IMR-90 (cell line): ENCODE data around the gene LMLN. TPM values are rescaled to one million over a fixed set of nuclear protein-coding genes. Genes with fewer than 3 reads are reported as not detected.

ENCODE experiments used
- ATAC-seq: fragments of 200-7000 bp; cut with Tn5 transposase; 2 replicates; pipeline ENCODE4 v1.9.1; 2020; ENCODE audit warnings: low read depth, mild to moderate bottlenecking, moderate library complexity
- BruUV-seq: library from RNA; stranded (reverse); fragments of 400-500 nt; replicated peaks from 2 replicates; lab custom pipeline; 2021; lab: Mats Ljungman, UMichigan
- CTCF ChIA-PET: fragments of 300-600 bp; formaldehyde crosslinking; extraction: SDS; loops from one replicate; lab custom pipeline; 2021; ENCODE audit warnings: antibody characterized with exemption; lab: Yijun Ruan, JAX
- POLR2A ChIA-PET: fragments of 300-600 bp; sonication (Branson Sonifier 250); formaldehyde crosslinking; loops from one replicate; lab custom pipeline; 2022; ENCODE audit warnings: antibody characterized with exemption; ENCODE audit not compliant: unreplicated experiment; lab: Charles Lee
- DNase-seq: peaks from one replicate; pipeline ENCODE4 v3.0.0; 2013
- H2AFZ ChIP-seq: replicated peaks from 2 replicates; pipeline ENCODE3; 2013; ENCODE audit warnings: low read length, mild to moderate bottlenecking; ENCODE audit not compliant: poor library complexity
- H2AK5ac ChIP-seq: 2 replicates; pipeline ENCODE4 v1.6.1; 2013; ENCODE audit warnings: low read depth, low read length, inconsistent platforms
- H2AK9ac ChIP-seq: replicated peaks from 2 replicates; pipeline ENCODE3; 2013; ENCODE audit warnings: mild to moderate bottlenecking, low read depth, low read length, moderate library complexity; ENCODE audit not compliant: poor library complexity
- H2BK120ac ChIP-seq: 2 replicates; pipeline ENCODE4 v1.6.1; 2013; ENCODE audit warnings: low read depth, low read length, inconsistent platforms
- H2BK15ac ChIP-seq: 3 replicates; pipeline ENCODE4 v1.6.1; 2013; ENCODE audit warnings: low read depth, low read length, inconsistent platforms
- H2BK20ac ChIP-seq: 2 replicates; pipeline ENCODE4 v1.6.1; 2013; ENCODE audit warnings: low read depth, mild to moderate bottlenecking, inconsistent platforms, low read length, moderate library complexity
- H2BK5ac ChIP-seq: 2 replicates; pipeline ENCODE4 v1.6.1; 2013; ENCODE audit warnings: mild to moderate bottlenecking, low read depth, low read length, inconsistent platforms; ENCODE audit not compliant: poor library complexity, severe bottlenecking
- H3K14ac ChIP-seq: replicated peaks from 2 replicates; pipeline ENCODE4 v1.6.1; 2013; ENCODE audit warnings: low read depth, low read length, inconsistent platforms
- H3K18ac ChIP-seq: 2 replicates; pipeline ENCODE4 v1.6.1; 2013; ENCODE audit warnings: low read depth, low read length, control low read depth
- H3K23ac ChIP-seq: 2 replicates; pipeline ENCODE4 v1.6.1; 2013; ENCODE audit warnings: low read depth, low read length, inconsistent platforms
- H3K27ac ChIP-seq: 2 replicates; pipeline ENCODE4 v1.5.1; 2013; ENCODE audit warnings: mild to moderate bottlenecking, control low read depth, low read length; ENCODE audit not compliant: insufficient read depth
- H3K27me3 ChIP-seq: 2 replicates; pipeline ENCODE4 v1.6.1; 2013; ENCODE audit warnings: low read length; ENCODE audit not compliant: control insufficient read depth, insufficient read depth
- H3K36me3 ChIP-seq: 2 replicates; pipeline ENCODE4 v1.6.1; 2013; ENCODE audit warnings: low read length, mixed read lengths; ENCODE audit not compliant: control insufficient read depth, insufficient read depth
- H3K4ac ChIP-seq: 2 replicates; pipeline ENCODE4 v1.6.1; 2013; ENCODE audit warnings: low read depth, low read length, inconsistent platforms
- H3K4me1 ChIP-seq: 2 replicates; pipeline ENCODE4 v1.6.1; 2013; ENCODE audit warnings: low read length, mixed read lengths; ENCODE audit not compliant: control insufficient read depth, insufficient read depth
- H3K4me2 ChIP-seq: 2 replicates; pipeline ENCODE4 v1.6.1; 2013; ENCODE audit warnings: low read depth, mild to moderate bottlenecking, control low read depth, low read length, moderate library complexity
- H3K4me3 ChIP-seq: 2 replicates; pipeline ENCODE4 v1.5.1; 2013; ENCODE audit warnings: low read depth, mild to moderate bottlenecking, control low read depth, low read length, moderate library complexity; ENCODE audit not compliant: insufficient read depth
- H3K56ac ChIP-seq: 2 replicates; pipeline ENCODE4 v1.6.1; 2013; ENCODE audit warnings: low read length, inconsistent platforms; ENCODE audit not compliant: insufficient read depth; ENCODE audit errors: extremely low read depth
- H3K79me1 ChIP-seq, 2 experiments: 2 replicates each; pipeline ENCODE4 v1.6.1; 2013; ENCODE audit warnings: low read length in 2 of 2, inconsistent platforms in 1 of 2, low read depth in 1 of 2
- H3K9ac ChIP-seq: 2 replicates; pipeline ENCODE4 v1.6.1; 2013; ENCODE audit warnings: low read depth, low read length, control low read depth
- H3K9me1 ChIP-seq: 2 replicates; pipeline ENCODE4 v1.6.1; 2013; ENCODE audit warnings: low read length, inconsistent platforms; ENCODE audit not compliant: insufficient read depth
- H3K9me3 ChIP-seq: 2 replicates; pipeline ENCODE4 v1.6.1; 2013; ENCODE audit warnings: low read length; ENCODE audit not compliant: control insufficient read depth, insufficient read depth
- H4K20me1 ChIP-seq: 2 replicates; pipeline ENCODE4 v1.6.1; 2013; ENCODE audit warnings: low read length, inconsistent platforms; ENCODE audit not compliant: insufficient read depth
- H4K5ac ChIP-seq: 2 replicates; pipeline ENCODE4 v1.6.1; 2013; ENCODE audit warnings: mild to moderate bottlenecking, low read depth, low read length, control low read depth
- H4K8ac ChIP-seq, 2 experiments: 2 replicates each; pipeline ENCODE4 v1.6.1; 2013; ENCODE audit warnings: low read depth in 2 of 2, low read length in 2 of 2, control low read depth in 1 of 2, inconsistent platforms in 1 of 2
- H4K91ac ChIP-seq: 2 replicates; pipeline ENCODE4 v1.6.1; 2013; ENCODE audit warnings: low read depth, low read length, inconsistent platforms; ENCODE audit not compliant: insufficient read depth
- BHLHE40 ChIP-seq: fragments of 150-350 bp; IDR thresholded peaks from 2 replicates; pipeline ENCODE4 v1.6.1; 2016; ENCODE audit warnings: mild to moderate bottlenecking, low read depth, low read length
- CEBPB ChIP-seq: IDR thresholded peaks from 2 replicates; pipeline ENCODE4 v1.6.1; 2012; ENCODE audit warnings: low read depth, low read length, improper control_type of control experiment
- MAFK ChIP-seq: IDR thresholded peaks from 2 replicates; pipeline ENCODE4 v1.6.1; 2012; ENCODE audit warnings: low read depth, low read length, improper control_type of control experiment
- MAZ ChIP-seq: IDR thresholded peaks from 2 replicates; pipeline ENCODE4 v1.6.1; 2012; ENCODE audit warnings: low read depth, mild to moderate bottlenecking, low read length, improper control_type of control experiment, moderate library complexity, borderline replicate concordance
- MXI1 ChIP-seq: IDR thresholded peaks from 2 replicates; pipeline ENCODE4 v1.6.1; 2012; ENCODE audit warnings: low read depth, mild to moderate bottlenecking, low read length, moderate library complexity, borderline replicate concordance
- NFE2L2 ChIP-seq: fragments of 150-350 bp; IDR thresholded peaks from 2 replicates; pipeline ENCODE4 v1.6.1; 2016; ENCODE audit warnings: low read depth, mild to moderate bottlenecking, low read length
- POLR2A ChIP-seq: IDR thresholded peaks from 2 replicates; pipeline ENCODE4 v1.6.1; 2012; ENCODE audit warnings: mild to moderate bottlenecking, low read depth, low read length
- RAD21 ChIP-seq: IDR thresholded peaks from 2 replicates; pipeline ENCODE4 v1.6.1; 2012; ENCODE audit warnings: low read length, improper control_type of control experiment
- RCOR1 ChIP-seq: IDR thresholded peaks from 2 replicates; pipeline ENCODE4 v1.6.1; 2012; ENCODE audit warnings: mild to moderate bottlenecking, low read length, improper control_type of control experiment; ENCODE audit not compliant: insufficient replicate concordance
- RFX5 ChIP-seq: IDR thresholded peaks from 2 replicates; pipeline ENCODE4 v1.8.0; 2012; ENCODE audit warnings: low read depth, mild to moderate bottlenecking, low read length, moderate library complexity
- WGBS, 2 experiments: methylation state at CpG; one replicate each; pipeline versions ENCODE4 v1.1.5 to v1.1.7; 2013; ENCODE audit warnings: missing lambda C conversion rate in 2 of 2; ENCODE audit not compliant: insufficient read length in 1 of 2; ENCODE audit errors: extremely low coverage in 2 of 2; 5-methylcytosine and 5-hydroxymethylcytosine counted together
- dilution Hi-C: fragments of 300-500 bp; cut with HindIII; formaldehyde crosslinking; loops from one replicate; pipeline ENCODE4 v1.14.3; 2018; ENCODE audit warnings: low sequenced_read_pairs; ENCODE audit not compliant: unreplicated experiment
- in situ Hi-C: fragments of 300-500 bp; cut with MboI; formaldehyde crosslinking; loops from 3 replicates; pipeline ENCODE4 v1.14.3; 2019; ENCODE audit warnings: low sequenced_read_pairs, inconsistent platforms, mixed read lengths
- intact Hi-C: fragments of 100-400 bp; cut with micrococcal nuclease; formaldehyde crosslinking; loops from 2 replicates; pipeline ENCODE4 v1.10.0; 2022
- polyA plus RNA-seq, 3 experiments: library from polyadenylated mRNA; depleted of rRNA; stranded (reverse); fragments of >200 nt; gene quantifications; 2 replicates each; pipeline ENCODE4 v1.2.3, GENCODE V29; 2012; ENCODE audit warnings: low replicate concordance in 1 of 3
- total RNA-seq: library from RNA; depleted of rRNA; stranded (reverse); fragments of >200 nt; gene quantifications from 2 replicates; pipeline ENCODE4 v1.2.3, GENCODE V29; 2012
- TF ChIP-seq, protein P1 (sequence below): fragments of 150-350 bp; IDR thresholded peaks from 2 replicates; pipeline ENCODE4 v1.6.1; 2016; ENCODE audit warnings: low read depth, mild to moderate bottlenecking, low read length, moderate library complexity, borderline replicate concordance
- TF ChIP-seq, protein P2 (sequence below): conservative IDR thresholded peaks from 2 replicates; pipeline ENCODE4 v1.5.1; 2012; ENCODE audit warnings: mild to moderate bottlenecking, low read depth, low read length, improper control_type of control experiment
- TF ChIP-seq, protein P3 (sequence below): fragments of 150-350 bp; IDR thresholded peaks from 2 replicates; pipeline ENCODE4 v1.6.1; 2017; ENCODE audit warnings: mild to moderate bottlenecking, antibody characterized with exemption, low read length, low read depth

Gene LMLN
- total and polyA plus RNA-seq, 2 of the 4 experiments (the other 2 are of a cell fraction), result 3.3 to 3.9 TPM

DNA sequence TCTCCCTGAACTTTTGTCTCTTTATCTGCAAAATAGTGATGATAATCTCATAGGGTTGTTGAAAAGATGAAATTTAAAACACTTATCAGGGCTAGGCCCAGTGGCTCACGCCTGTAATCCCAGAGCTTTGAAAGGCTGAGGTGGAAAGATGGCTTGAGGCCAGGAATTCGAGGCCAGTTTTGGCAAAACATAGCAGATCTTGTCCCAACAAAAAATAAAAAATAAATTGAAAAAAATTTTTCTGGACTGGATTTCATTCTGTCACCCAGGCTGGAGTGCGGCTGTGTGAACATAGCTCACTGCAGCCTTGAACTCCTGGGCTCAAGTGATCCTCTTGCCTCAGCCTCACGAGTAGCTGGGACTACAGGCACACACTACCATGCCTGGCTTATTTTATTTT is 29.6 kb downstream of the LMLN start:
- Histone ChIP-seq H4K5ac (no peak overlapping the region), H3K27ac (no peak overlapping the region), H2BK5ac (no peak overlapping the region), H4K8ac (no peak overlapping the region), H3K9me3 (no peaks in the 10 kb centered on the region), H3K4me2 (no peak overlapping the region), H3K4me1 (no peaks in the 10 kb centered on the region), H3K23ac (no peak overlapping the region), H3K18ac (no peak overlapping the region), H3K27me3 (no peaks in the 10 kb centered on the region), H4K20me1 (no peaks in the 10 kb centered on the region), H3K9ac (no peak overlapping the region), H2AK9ac (no peak overlapping the region), H3K36me3 (peaks cover 6% of the 10 kb centered on the region; the same call in 1 of the 2 replicates), H3K9me1 (no peaks in the 10 kb centered on the region), H2AK5ac (no peak overlapping the region), H2BK20ac (no peak overlapping the region), H2AFZ (no peak overlapping the region), H4K91ac (no peak overlapping the region), H2BK120ac (no peak overlapping the region), H2BK15ac (no peak overlapping the region), H3K56ac (no peak overlapping the region), H3K4me3 (no peak overlapping the region), H3K14ac (no peak overlapping the region), H3K79me1 (no peaks in the 10 kb centered on the region), H3K4ac (no peak overlapping the region)
- no CpG with 5 or more reads among the region's 4 CpGs for WGBS, 2 experiments
- ChIA-PET POLR2A (no interaction called here), CTCF (interaction anchor here (1.6 kb wide), 1 partner anchor 28 kb away, joined by 3 read pairs; no protein-coding TSS in a partner anchor)
- BruUV-seq, result no TSS peak
- TF ChIP-seq POLR2A, result no peak
- no peak for TF ChIP-seq RFX5
- no peak for TF ChIP-seq CEBPB
- TF ChIP-seq, protein P1, sequence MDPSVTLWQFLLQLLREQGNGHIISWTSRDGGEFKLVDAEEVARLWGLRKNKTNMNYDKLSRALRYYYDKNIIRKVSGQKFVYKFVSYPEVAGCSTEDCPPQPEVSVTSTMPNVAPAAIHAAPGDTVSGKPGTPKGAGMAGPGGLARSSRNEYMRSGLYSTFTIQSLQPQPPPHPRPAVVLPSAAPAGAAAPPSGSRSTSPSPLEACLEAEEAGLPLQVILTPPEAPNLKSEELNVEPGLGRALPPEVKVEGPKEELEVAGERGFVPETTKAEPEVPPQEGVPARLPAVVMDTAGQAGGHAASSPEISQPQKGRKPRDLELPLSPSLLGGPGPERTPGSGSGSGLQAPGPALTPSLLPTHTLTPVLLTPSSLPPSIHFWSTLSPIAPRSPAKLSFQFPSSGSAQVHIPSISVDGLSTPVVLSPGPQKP, result no peak
- TF ChIP-seq RAD21, result no peak
- TF ChIP-seq MAFK, result no peak
- no peak for TF ChIP-seq MXI1
- TF ChIP-seq, protein P2, sequence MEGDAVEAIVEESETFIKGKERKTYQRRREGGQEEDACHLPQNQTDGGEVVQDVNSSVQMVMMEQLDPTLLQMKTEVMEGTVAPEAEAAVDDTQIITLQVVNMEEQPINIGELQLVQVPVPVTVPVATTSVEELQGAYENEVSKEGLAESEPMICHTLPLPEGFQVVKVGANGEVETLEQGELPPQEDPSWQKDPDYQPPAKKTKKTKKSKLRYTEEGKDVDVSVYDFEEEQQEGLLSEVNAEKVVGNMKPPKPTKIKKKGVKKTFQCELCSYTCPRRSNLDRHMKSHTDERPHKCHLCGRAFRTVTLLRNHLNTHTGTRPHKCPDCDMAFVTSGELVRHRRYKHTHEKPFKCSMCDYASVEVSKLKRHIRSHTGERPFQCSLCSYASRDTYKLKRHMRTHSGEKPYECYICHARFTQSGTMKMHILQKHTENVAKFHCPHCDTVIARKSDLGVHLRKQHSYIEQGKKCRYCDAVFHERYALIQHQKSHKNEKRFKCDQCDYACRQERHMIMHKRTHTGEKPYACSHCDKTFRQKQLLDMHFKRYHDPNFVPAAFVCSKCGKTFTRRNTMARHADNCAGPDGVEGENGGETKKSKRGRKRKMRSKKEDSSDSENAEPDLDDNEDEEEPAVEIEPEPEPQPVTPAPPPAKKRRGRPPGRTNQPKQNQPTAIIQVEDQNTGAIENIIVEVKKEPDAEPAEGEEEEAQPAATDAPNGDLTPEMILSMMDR, result no peak
- TF ChIP-seq, protein P3, sequence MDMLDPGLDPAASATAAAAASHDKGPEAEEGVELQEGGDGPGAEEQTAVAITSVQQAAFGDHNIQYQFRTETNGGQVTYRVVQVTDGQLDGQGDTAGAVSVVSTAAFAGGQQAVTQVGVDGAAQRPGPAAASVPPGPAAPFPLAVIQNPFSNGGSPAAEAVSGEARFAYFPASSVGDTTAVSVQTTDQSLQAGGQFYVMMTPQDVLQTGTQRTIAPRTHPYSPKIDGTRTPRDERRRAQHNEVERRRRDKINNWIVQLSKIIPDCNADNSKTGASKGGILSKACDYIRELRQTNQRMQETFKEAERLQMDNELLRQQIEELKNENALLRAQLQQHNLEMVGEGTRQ, result no peak
- no peak for TF ChIP-seq MAZ
- no peak for TF ChIP-seq BHLHE40
- TF ChIP-seq RCOR1, result no peak
- no peak for TF ChIP-seq NFE2L2
- dilution Hi-C loops, result no loop called here
- no peak for ATAC-seq
- intact Hi-C loops, result no loop called here
- no peak for DNase-seq
- in situ Hi-C loops, result no loop called here
